Psoas muscle (tissue), 8 donors: ENCODE data around the gene ALK. TPM values are rescaled to one million over a fixed set of nuclear protein-coding genes. Genes with fewer than 3 reads are reported as not detected.

ENCODE experiments used
- ATAC-seq, 4 donors: fragments of 200-7000 bp; cut with Tn5 transposase; one replicate each; pipeline ENCODE4 v1.9.1; 2020; ENCODE audit warnings: moderate library complexity in 3 of 4, mild to moderate bottlenecking in 2 of 4
- DNase-seq, 2 donors: peaks; one replicate each; pipeline ENCODE4 v3.0.0-alpha.2; 2020
- H3K27ac ChIP-seq: fragments of 200-600 bp; one replicate; pipeline ENCODE4 v1.8.0; 2022
- H3K27me3 ChIP-seq, 3 donors: fragments of 200-600 bp in 1 of 3; one replicate each; pipeline versions ENCODE4 v1.6.1 to v1.8.0; 2013 to 2022; ENCODE audit warnings: low read length in 2 of 3, mild to moderate bottlenecking in 2 of 3, moderate library complexity in 1 of 3; ENCODE audit not compliant: insufficient read depth in 3 of 3
- H3K36me3 ChIP-seq, 2 donors: fragments of 200-600 bp in 1 of 2; one replicate each; pipeline versions ENCODE4 v1.6.1 to v1.8.0; 2013 to 2022; ENCODE audit warnings: low read depth in 1 of 2, mild to moderate bottlenecking in 1 of 2, moderate library complexity in 1 of 2; ENCODE audit not compliant: insufficient read depth in 1 of 2
- H3K4me1 ChIP-seq: fragments of 200-600 bp; one replicate; pipeline ENCODE4 v1.8.0; 2022
- H3K4me3 ChIP-seq: fragments of 200-600 bp; one replicate; pipeline ENCODE4 v1.8.0; 2022; ENCODE audit warnings: mild to moderate bottlenecking
- H3K9me3 ChIP-seq: fragments of 200-600 bp; one replicate; pipeline ENCODE4 v1.8.0; 2022
- CTCF ChIP-seq: fragments of 200-600 bp; IDR thresholded peaks from one replicate; pipeline ENCODE4 v1.8.0; 2022; ENCODE audit warnings: antibody characterized with exemption
- WGBS, 3 donors: extraction: QIAGEN DNeasy Blood & Tissue Kit; methylation state at CpG; one replicate each; pipeline versions ENCODE4 v1.1.6 to v1.1.7; 2013; 5-methylcytosine and 5-hydroxymethylcytosine counted together
- intact Hi-C, 2 donors: fragments of 100-400 bp; cut with DNase I; formaldehyde crosslinking; loops; one replicate each; pipeline versions ENCODE4 v1.11.0 to v1.14.2; 2022
- polyA plus RNA-seq, 3 donors: library from polyadenylated mRNA; stranded (reverse); fragments of 200-250 nt; gene quantifications; one replicate each; pipeline ENCODE4 v1.2.3, GENCODE V29; 2013
- total RNA-seq, 4 donors: library from RNA; stranded (reverse); fragmentation: NEBNext Ultra II Directional in 2 of 4; extraction: Animal tissue kit (Norgen Biotek cat#: 25700) in 2 of 4; gene quantifications; one replicate each; pipeline versions ENCODE4 v1.2.1 to v1.2.4, GENCODE V29; 2021 to 2023
- donor health status: healthy with polysubstance abuse.
- donor health status: DM: no; HTN: no; CAD: no; lungs with moderate emphysema.
- donor health status: Bipolar disorder and iron deficiency.
- donor health status: healthy.
- donor health status: DM: yes; HTN: yes; CAD: no.
- donor health status: DM: no; HTN: no; CAD: no.
- donor health status: DM: no; HTN: no; CAD: no.
- donor health status: DM: yes; HTN: yes; CAD: no.

Gene ALK
- total and polyA plus RNA-seq, 7 donors = 0.03 to 0.32 (median 0.08) TPM; not detected in 2

DNA sequence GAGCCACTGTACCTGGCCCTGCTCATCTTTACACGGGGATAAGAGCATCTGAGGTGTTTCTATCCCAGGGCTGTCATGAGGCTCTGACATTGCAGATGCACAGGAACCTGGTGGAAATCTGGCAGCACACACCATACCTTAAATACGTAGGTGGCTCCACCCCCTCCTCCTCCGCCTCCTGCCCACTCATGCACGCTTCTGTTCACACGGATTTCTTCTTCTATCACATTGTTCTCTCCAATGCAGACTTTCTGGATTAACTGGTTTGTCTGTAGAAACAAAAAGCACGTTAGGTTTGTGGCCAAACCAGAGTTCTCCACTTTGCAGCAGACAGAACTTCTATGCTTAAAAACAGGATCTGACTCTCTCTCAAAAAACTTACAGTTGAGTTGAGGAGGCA, 688.0 kb downstream of the ALK start:
- 62 to 66% (median 64%) methylated on average over 6 of the region's 6 CpGs for WGBS, 3 donors
- Histone ChIP-seq H3K4me3 (no peak overlapping the region), H3K36me3 (no peaks in the 10 kb centered on the region), H3K27me3 (peaks cover 0 to 2% (median 0%) of the 10 kb centered on the region in 3 donors), H3K9me3 (no peaks in the 10 kb centered on the region), H3K27ac (no peak overlapping the region), H3K4me1 (no peaks in the 10 kb centered on the region)
- ATAC-seq = no peak
- no peak for TF ChIP-seq CTCF
- intact Hi-C loops = no loop called here
- no peak for DNase-seq

GRCh38 chr2:29232041-29232440, 689.3 kb downstream of the ALK start:
- intact Hi-C loops = no loop called here
- no peak for TF ChIP-seq CTCF

DNA sequence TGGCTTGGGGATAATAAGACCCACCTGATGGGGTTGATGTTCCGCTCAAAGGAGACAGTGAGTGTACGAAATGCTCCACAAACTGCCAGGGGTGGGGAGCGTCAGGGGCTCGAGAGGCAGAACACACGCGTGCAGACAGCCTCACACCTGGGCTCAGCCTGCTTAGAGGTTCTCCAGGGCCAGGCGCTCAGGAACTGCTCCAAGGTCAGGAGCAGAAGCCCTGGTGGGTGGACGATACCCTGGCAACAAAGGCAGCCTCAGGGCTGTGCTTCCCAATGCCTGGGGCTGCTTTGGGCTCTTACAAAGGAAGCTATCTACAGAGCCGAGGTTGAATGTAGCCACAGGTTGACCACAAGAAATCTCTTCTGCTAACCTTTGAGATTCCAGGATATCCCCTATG, 691.7 kb downstream of the ALK start:
- no peaks in the 10 kb centered on the region for H3K4me1 ChIP-seq
- intact Hi-C loops = no loop called here
- DNase-seq (no peak), ATAC-seq (no peak)
- 84 to 88% (median 87%) methylated on average over 9 of the region's 9 CpGs for WGBS, 3 donors
- no peak for TF ChIP-seq CTCF
- no peaks in the 10 kb centered on the region for H3K9me3 ChIP-seq
- no peak overlapping the region for H3K4me3 ChIP-seq
- H3K27ac ChIP-seq = no peak overlapping the region
- no peaks in the 10 kb centered on the region for H3K36me3 ChIP-seq
- H3K27me3 ChIP-seq = peaks cover 0 to 11% (median 0%) of the 10 kb centered on the region in 3 donors

More at GRCh38 chr2:29232041-29232440, 689.3 kb downstream of the ALK start:
- Histone ChIP-seq H3K4me1 (no peaks in the 10 kb centered on the region), H3K9me3 (no peaks in the 10 kb centered on the region), H3K27me3 (peaks cover 0 to 2% (median under 1%) of the 10 kb centered on the region in 3 donors), H3K27ac (no peak overlapping the region), H3K36me3 (no peaks in the 10 kb centered on the region), H3K4me3 (no peak overlapping the region)
- ATAC-seq = no peak
- DNase-seq = peak in 1 of 2 donors; percentile 26
- 93 to 94% (median 94%) methylated on average over 14 of the region's 14 CpGs for WGBS, 3 donors

GRCh38 chr2:29228947-29229346, 692.4 kb downstream of the ALK start:
- intact Hi-C loops = no loop called here

More at GRCh38 chr2:29228947-29229346, 692.4 kb downstream of the ALK start:
- ATAC-seq (no peak), DNase-seq (no peak)
- 79 to 86% (median 83%) methylated on average over 9 of the region's 9 CpGs for WGBS, 3 donors
- Histone ChIP-seq H3K27me3 (peaks cover 0 to 11% (median 0%) of the 10 kb centered on the region in 3 donors), H3K4me3 (no peak overlapping the region), H3K27ac (no peak overlapping the region), H3K4me1 (no peaks in the 10 kb centered on the region), H3K36me3 (no peaks in the 10 kb centered on the region), H3K9me3 (no peaks in the 10 kb centered on the region)
- no peak for TF ChIP-seq CTCF
